K562 (cell line): ENCODE data around the gene ERCC2. TPM values are rescaled to one million over a fixed set of nuclear protein-coding genes. Genes with fewer than 3 reads are reported as not detected.

Source experiments
- BACH1 ChIP-seq: fragments of 200-800 bp; sonication (Bioruptor generic); IDR thresholded peaks from 2 replicates; pipeline ENCODE4 v1.6.1; 2016; ENCODE audit warnings: missing genetic modification characterization, missing compliant biosample characterization
- CEBPG ChIP-seq, 3 experiments: fragments of 200-800 bp in 1 of 3; sonication (Bioruptor generic) in 1 of 3; sonication (generic) in 1 of 3; formaldehyde crosslinking in 1 of 3; IDR thresholded peaks in 2 of 3; conservative IDR thresholded peaks in 1 of 3; 2 replicates each; pipeline versions ENCODE4 v1.6.1 to v1.8.0; 2016 to 2022; ENCODE audit warnings: missing compliant biosample characterization in 2 of 3, missing genetic modification characterization in 2 of 3, mild to moderate bottlenecking in 1 of 3, missing genetic modification reagents in 1 of 3
- E2F1 ChIP-seq: sonication (generic); formaldehyde crosslinking; IDR thresholded peaks from 2 replicates; pipeline ENCODE4 v1.8.1; 2023; ENCODE audit warnings: mild to moderate bottlenecking, missing genetic modification reagents, moderate library complexity
- HNRNPH1 ChIP-seq: fragments of 200-400 bp; formaldehyde crosslinking; optimal IDR thresholded peaks from 2 replicates; pipeline ENCODE3; 2017; ENCODE audit warnings: low read depth, mild to moderate bottlenecking, low read length, moderate library complexity
- KDM2B ChIP-seq: fragments of 250-450 bp; sonication (Bioruptor Pico); IDR thresholded peaks from 2 replicates; pipeline ENCODE4 v1.8.0; 2021; ENCODE audit warnings: mild to moderate bottlenecking, moderate library complexity
- LARP7 ChIP-seq: fragments of 450-650 bp; IDR thresholded peaks from 2 replicates; pipeline ENCODE4 v1.6.1; 2016
- MXD1 ChIP-seq: fragments of 250-450 bp; sonication (Bioruptor Pico); IDR thresholded peaks from 2 replicates; pipeline ENCODE4 v1.8.0; 2021; ENCODE audit warnings: borderline replicate concordance, mild to moderate bottlenecking, moderate library complexity; ENCODE audit not compliant: poor library complexity, severe bottlenecking
- NBN ChIP-seq: fragments of 450-650 bp; IDR thresholded peaks from 2 replicates; pipeline ENCODE4 v1.6.1; 2016; ENCODE audit warnings: low read depth, mild to moderate bottlenecking
- PCBP1 ChIP-seq: fragments of 200-400 bp; formaldehyde crosslinking; IDR thresholded peaks from 2 replicates; pipeline ENCODE4 v1.6.1; 2018; ENCODE audit warnings: mild to moderate bottlenecking, low read depth, low read length; ENCODE audit not compliant: poor library complexity, severe bottlenecking
- PTRF ChIP-seq: fragments of 450-650 bp; IDR thresholded peaks from 2 replicates; pipeline ENCODE4 v1.6.1; 2016; ENCODE audit warnings: mild to moderate bottlenecking, missing genetic modification characterization, missing compliant biosample characterization
- PYGO2 ChIP-seq: fragments of 450-650 bp; IDR thresholded peaks from 2 replicates; pipeline ENCODE4 v1.6.1; 2016; ENCODE audit warnings: mild to moderate bottlenecking, missing genetic modification characterization, moderate library complexity, missing compliant biosample characterization
- RHOXF2B ChIP-seq: fragments of 250-450 bp; sonication (Bioruptor Pico); conservative IDR thresholded peaks from 2 replicates; pipeline ENCODE4 v1.5.1; 2021
- SMAD1 ChIP-seq: fragments of 150-350 bp; IDR thresholded peaks from 2 replicates; pipeline ENCODE4 v1.6.1; 2014; ENCODE audit warnings: low read length, low read depth; ENCODE audit not compliant: partially characterized antibody
- TAF7 ChIP-seq: fragments of 450-650 bp; IDR thresholded peaks from 2 replicates; pipeline ENCODE4 v1.6.1; 2016; ENCODE audit warnings: missing genetic modification characterization, missing compliant biosample characterization
- TCF7 ChIP-seq: sonication (generic); IDR thresholded peaks from 2 replicates; pipeline ENCODE4 v1.6.1; 2016; ENCODE audit warnings: antibody characterized with exemption, borderline replicate concordance
- U2AF1 ChIP-seq: fragments of 200-400 bp; formaldehyde crosslinking; optimal IDR thresholded peaks from 2 replicates; pipeline ENCODE3; 2017; ENCODE audit warnings: mild to moderate bottlenecking, low read depth, low read length, moderate library complexity
- ZFX ChIP-seq: sonication (generic); formaldehyde crosslinking; IDR thresholded peaks from 2 replicates; pipeline ENCODE4 v1.8.0; 2022; ENCODE audit warnings: mild to moderate bottlenecking, missing genetic modification reagents, moderate library complexity
- ZNF445 ChIP-seq: fragments of 250-450 bp; sonication (Bioruptor Pico); IDR thresholded peaks from 2 replicates; pipeline ENCODE4 v1.4.0; 2020; ENCODE audit warnings: low read depth, mild to moderate bottlenecking, moderate library complexity
- ZNF717 ChIP-seq: fragments of 250-450 bp; sonication (Bioruptor Pico); IDR thresholded peaks from 2 replicates; pipeline ENCODE4 v1.5.0; 2021
- ZNF778 ChIP-seq: fragments of 450-650 bp; formaldehyde crosslinking; IDR thresholded peaks from 2 replicates; pipeline ENCODE4 v1.4.0; 2020; ENCODE audit warnings: mild to moderate bottlenecking, moderate library complexity
- ZNF785 ChIP-seq: fragments of 250-450 bp; sonication (Bioruptor Pico); IDR thresholded peaks from 2 replicates; pipeline ENCODE4 v1.4.0; 2020; ENCODE audit warnings: mild to moderate bottlenecking
- polyA plus RNA-seq, 8 experiments: library from polyadenylated mRNA; depleted of rRNA in 4 of 8; stranded (reverse) in 5 of 8; unstranded in 3 of 8; fragments of >200 nt; fragmentation: Nextera tagmentation in 2 of 8; fragmentation: Illumina TruSeq in 1 of 8; extraction: Ambion mirVana in 2 of 8; extraction: Trizol in 1 of 8; gene quantifications; 2 replicates each; pipeline versions ENCODE4 v1.2.1 to v1.2.3, GENCODE V29; 2011 to 2014; ENCODE audit warnings: inconsistent platforms in 1 of 8, missing spikeins in 1 of 8
- total RNA-seq, 7 experiments: library from RNA; depleted of rRNA in 6 of 7; stranded (reverse); fragments of >200 nt in 6 of 7; fragmentation: Illumina TruSeq in 2 of 7; extraction: Trizol in 2 of 7; gene quantifications; 2 replicates each; pipeline versions ENCODE4 v1.2.1 to v1.2.3, GENCODE V29; 2011 to 2021; ENCODE audit warnings: low replicate concordance in 1 of 7
- TF ChIP-seq, protein P1 (sequence below): fragments of 250-450 bp; sonication (Bioruptor Pico); IDR thresholded peaks from 2 replicates; pipeline ENCODE4 v1.8.0; 2022; ENCODE audit warnings: moderate library complexity, mild to moderate bottlenecking, inconsistent platforms
- TF ChIP-seq, protein P2 (sequence below): fragments of 200-400 bp; formaldehyde crosslinking; IDR thresholded peaks from 2 replicates; pipeline ENCODE4 v1.6.1; 2017; ENCODE audit warnings: mild to moderate bottlenecking, low read depth, low read length, moderate library complexity

ERCC2 gene
- total and polyA plus RNA-seq, 9 of the 15 experiments (the other 6 are each of a cell fraction or from before 2014, with no cell fraction given) = 2.2 to 55.9 (median 23.4) TPM

DNA sequence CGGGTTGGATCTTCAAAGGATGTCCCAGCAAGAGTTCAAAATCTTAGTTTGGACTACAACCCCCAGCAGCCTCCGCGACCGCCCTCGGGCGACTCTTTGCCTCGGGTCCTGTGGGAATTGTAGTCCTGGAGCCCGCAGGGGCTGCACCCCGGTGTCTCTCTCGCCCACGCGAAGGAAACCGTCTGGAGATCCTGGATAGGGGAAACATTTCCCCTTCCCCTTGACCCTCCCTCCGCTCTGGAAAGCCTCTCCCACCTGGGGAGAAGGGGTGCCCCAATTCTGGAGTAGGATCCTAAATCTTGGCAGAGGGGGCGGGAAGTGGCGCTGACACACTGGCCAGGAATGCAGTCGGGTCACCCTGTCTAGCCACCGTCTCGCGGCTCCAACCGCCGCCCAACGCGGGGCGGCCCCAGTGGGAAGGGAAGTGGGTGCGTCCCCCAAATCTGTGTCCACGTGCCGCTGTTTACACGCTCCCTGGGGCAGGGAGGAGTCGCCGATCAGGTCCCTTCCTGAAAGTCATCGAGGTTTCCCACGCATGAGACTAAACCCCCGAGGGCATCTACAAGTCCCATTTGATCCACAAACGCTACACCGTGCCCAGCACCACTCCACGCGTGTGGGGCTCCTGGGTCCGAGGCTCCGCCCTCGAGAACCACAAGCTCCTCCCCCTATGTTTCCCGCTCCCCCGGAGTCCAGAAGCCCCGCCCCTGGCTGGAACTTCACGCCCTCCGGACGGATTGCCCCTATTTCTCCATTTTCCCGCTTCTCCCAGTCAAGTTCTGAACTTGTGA lies 35.3 kb upstream of the ERCC2 start (continued):
- TF ChIP-seq E2F1 (peak; percentile 83; the same call in 1 of the 2 replicates), ZNF778 (CRISPR knock-in tag) (no peak), NBN (no peak), PYGO2 (tag) (no peak), PCBP1 (no peak), ZFX (CRISPR knock-in tag) (peak; percentile 28), BACH1 (peak; percentile 60; the same call in 1 of the 2 replicates), MXD1 (no peak), RHOXF2B (CRISPR knock-in tag) (no peak), LARP7 (no peak), ZNF785 (CRISPR knock-in tag) (no peak), U2AF1 (no peak), ZNF717 (CRISPR knock-in tag) (no peak), HNRNPH1 (no peak), TAF7 (tag) (peak; percentile 54; the same call in 1 of the 2 replicates), KDM2B (CRISPR knock-in tag) (no peak), ZNF445 (CRISPR knock-in tag) (no peak), PTRF (no peak), TCF7 (no peak), SMAD1 (no peak), CEBPG (CRISPR knock-in tag; IDR thresholded peaks at IDR 0.05) (no peak), CEBPG (tag; conservative IDR thresholded peaks at IDR 0.05 in 1 of 2, IDR thresholded peaks at IDR 0.05 in 1 of 2) (no peak)
- TF ChIP-seq, protein P1, sequence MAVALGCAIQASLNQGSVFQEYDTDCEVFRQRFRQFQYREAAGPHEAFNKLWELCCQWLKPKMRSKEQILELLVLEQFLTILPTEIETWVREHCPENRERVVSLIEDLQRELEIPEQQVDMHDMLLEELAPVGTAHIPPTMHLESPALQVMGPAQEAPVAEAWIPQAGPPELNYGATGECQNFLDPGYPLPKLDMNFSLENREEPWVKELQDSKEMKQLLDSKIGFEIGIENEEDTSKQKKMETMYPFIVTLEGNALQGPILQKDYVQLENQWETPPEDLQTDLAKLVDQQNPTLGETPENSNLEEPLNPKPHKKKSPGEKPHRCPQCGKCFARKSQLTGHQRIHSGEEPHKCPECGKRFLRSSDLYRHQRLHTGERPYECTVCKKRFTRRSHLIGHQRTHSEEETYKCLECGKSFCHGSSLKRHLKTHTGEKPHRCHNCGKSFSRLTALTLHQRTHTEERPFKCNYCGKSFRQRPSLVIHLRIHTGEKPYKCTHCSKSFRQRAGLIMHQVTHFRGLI = no peak
- TF ChIP-seq, protein P2, sequence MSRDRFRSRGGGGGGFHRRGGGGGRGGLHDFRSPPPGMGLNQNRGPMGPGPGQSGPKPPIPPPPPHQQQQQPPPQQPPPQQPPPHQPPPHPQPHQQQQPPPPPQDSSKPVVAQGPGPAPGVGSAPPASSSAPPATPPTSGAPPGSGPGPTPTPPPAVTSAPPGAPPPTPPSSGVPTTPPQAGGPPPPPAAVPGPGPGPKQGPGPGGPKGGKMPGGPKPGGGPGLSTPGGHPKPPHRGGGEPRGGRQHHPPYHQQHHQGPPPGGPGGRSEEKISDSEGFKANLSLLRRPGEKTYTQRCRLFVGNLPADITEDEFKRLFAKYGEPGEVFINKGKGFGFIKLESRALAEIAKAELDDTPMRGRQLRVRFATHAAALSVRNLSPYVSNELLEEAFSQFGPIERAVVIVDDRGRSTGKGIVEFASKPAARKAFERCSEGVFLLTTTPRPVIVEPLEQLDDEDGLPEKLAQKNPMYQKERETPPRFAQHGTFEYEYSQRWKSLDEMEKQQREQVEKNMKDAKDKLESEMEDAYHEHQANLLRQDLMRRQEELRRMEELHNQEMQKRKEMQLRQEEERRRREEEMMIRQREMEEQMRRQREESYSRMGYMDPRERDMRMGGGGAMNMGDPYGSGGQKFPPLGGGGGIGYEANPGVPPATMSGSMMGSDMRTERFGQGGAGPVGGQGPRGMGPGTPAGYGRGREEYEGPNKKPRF = no peak
